SHP77 (cell line): ENCODE data around the gene PRDM16.
A peak's percentile ranks its signal among the peaks of the same experiment; 100 is the strongest.

ENCODE experiments used
- DNase-seq, 2 experiments: peaks; one replicate each; lab custom pipeline; 2025; lab: John Stamatoyannopoulos, UW

Gene PRDM16

DNA sequence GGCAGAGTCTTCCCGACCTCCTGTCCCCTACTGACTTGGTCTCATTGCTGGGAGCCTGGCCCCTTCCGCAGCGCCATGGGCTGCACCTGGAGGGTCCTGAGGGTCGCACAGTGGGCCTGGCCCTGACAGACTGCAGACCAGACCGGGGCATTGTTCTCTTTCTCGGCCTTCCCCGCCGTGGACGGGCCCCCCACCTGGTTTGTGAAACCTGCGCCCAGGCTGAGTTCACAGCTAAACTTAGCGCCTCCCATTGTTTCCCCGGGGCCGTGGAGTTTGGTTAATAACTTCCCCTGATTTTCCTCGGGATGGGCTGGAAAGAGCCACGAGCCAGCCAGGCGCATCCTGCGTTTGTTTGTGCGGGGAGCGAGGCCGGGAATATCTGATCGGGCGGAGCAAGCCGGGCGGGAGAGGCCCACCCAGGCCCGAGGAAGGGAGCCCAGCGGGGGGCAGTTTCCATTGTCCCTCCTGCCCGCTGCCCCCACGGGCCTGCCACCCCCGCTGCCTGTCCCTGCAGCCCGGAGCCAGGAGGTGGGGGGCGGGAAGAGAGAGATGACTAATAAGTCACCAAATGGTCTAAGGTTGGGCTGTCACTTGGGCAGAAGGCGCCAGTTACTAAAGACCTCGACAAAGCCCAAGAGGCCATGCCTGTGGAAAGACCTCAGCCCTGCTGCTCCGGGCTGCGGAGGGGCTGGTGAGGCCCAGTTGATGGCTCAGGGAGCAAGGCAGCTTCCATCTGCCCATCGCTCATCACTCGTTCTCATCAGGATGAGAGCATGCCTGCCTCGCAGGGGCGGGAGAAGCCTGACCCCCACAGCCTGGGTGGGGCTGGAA lies 346.5 kb downstream of the PRDM16 start:
- DNase-seq, result no peak

DNA sequence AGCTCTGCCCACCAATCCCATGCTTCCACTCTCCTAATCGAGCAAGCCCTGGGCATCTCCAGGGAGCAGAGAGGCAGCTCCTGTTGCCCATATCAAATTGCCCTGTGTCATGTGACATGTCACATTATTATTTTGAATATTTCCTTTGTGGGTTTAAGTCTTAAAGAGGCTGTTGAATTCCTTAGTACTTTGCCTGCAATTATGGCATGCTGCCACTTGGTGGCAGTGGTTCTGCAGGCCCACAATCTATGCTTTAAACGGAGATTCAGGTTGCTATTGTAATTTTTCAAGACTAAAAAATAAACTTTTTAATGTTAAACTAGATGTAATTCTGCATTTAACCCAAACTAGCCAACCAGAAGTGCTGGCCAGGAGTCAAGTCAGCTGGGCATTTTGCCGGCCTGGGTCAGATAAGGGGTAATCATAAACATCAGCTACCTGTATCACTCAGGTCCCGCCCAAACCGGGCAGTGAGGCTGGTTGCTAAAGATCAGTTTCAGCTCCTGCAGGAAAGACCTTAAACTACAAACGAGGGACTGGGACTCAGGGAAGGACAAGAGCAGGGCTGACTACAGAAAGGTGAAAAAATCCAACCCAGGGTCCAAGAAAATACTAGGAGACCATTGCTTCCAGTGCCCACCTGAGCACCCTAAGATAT lies 348.2 kb downstream of the PRDM16 start:
- no peak for DNase-seq

DNA sequence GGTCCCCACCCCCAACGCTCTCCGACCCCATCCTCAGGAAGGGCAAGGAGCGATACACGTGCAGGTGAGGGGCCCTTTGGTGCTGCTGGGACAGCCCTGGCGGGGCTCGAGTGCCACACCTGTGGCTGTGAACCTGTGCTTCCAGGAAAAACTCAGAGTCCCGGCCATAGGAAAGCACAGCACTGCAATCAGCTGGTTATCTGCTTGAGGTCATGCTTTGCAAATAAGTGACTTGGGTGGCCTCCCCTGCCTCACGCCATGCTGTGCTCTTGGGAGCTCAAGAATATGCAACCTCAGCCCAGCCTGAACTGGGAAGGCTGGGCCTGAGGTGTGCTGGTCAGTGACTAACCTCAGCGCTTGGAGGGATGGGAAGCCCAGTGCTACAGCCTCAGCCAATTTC lies 348.9 kb downstream of the PRDM16 start:
- DNase-seq, result no peak

DNA sequence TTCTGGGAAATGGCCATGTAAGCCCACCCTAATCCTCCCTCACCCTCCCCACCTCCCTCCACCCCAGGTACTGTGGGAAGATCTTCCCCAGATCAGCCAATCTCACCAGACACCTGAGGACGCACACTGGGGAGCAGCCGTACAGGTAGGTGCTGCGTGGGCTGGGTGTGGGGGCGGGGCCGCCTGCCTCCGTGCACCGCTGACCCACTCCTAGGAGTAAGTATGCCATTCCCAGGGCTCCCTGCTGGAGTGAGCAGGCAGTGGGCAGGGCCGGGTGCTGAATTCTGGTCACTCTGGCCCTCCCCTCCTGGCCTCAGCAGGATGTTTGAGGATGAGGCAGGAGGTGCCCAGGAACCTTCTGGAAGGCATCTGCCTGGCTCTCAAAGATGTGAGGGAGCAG lies 349.6 kb downstream of the PRDM16 start:
- DNase-seq, result no peak

DNA sequence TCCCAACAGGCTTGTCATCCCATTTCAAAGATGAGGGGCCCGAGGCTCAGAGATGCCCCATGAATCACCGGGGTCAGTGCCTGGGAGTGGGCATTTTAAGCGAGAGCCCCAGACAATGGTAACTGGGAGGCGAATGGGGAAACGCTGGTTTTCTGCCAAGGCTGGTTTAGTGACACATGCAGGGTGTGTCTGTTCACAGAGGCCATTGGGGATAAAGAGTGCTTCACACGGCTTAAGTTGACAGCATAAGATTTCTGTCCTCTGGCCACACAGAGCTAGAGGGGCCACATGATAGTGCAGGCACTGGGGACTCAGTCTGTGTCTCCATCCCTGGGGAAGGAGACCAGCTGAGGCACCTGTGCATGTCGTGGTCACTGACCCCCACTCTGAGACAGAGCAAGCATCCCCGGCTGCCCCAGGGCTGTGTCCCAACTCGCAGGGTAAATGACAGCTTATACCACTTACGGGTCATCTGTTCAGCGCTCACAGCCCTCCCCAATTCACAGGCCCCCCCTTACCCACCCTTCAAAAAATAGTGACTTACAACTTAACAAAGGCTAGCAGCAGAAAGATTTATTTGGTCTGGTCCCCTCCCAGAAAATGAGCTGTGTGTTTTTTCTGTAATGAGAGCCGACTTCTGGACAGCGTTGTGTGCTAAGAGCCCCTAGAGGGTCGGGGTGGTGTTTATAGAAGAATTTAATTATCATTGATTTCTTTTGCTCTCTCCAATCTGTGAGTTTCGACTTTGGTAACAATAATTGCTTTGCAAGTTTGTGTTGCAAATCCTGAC lies 350.6 kb downstream of the PRDM16 start:
- no peak for DNase-seq

DNA sequence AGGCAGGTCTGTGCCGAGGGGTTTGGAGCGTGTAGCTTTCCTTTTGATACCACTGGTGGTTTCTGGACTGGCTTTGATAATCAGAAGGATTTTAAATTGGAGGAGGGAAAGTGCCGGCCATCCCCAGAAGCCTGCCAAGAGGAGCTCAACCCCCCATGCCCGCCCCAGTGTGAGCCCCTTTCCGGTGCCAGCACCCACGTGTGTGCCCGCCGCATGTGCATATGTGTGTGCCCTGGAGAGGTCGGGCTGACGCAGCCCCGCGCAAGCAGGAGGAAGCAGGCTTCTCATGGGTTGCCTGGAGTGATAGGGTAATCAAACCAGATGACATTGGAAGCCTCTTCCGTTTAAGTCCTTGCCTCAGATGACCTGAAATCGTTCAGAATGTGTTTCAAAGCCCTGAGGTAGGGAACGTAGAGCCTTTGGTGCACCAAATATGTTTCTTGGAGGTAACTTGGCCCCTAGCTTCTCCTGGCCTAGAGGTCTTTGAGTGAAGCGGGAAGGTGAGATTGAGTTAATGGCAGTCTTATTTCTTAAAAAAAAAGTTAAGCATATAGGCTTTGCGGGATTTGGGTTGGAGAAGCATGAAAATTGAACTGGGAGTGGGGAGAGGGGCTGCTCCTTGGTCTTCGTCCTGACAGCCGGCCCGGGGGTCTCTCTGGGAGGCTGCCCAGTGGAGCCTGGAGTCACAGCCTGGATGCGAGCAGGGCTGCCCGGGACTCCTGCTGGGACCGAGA lies 351.4 kb downstream of the PRDM16 start:
- DNase-seq, result no peak

DNA sequence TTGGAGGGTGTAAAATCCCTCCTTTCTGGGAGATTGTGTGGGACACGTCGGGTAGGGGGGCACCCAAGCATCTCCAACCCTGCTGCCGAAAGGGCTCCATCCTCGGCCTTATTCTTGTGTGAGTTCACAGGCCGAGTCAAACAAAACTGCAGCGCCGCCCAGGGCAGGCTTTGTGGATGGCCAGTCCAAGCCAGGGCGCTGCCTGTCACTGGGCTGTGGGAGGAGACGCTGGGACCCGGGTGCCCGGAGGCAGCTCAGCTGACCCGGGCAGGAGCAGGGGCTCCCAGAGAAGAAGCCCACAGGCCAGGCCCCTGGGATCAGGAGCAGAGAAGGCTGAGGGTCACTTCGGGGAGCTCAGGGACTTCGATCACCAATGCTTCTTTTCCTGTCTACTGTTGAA lies 353.6 kb downstream of the PRDM16 start:
- DNase-seq, result no peak

DNA sequence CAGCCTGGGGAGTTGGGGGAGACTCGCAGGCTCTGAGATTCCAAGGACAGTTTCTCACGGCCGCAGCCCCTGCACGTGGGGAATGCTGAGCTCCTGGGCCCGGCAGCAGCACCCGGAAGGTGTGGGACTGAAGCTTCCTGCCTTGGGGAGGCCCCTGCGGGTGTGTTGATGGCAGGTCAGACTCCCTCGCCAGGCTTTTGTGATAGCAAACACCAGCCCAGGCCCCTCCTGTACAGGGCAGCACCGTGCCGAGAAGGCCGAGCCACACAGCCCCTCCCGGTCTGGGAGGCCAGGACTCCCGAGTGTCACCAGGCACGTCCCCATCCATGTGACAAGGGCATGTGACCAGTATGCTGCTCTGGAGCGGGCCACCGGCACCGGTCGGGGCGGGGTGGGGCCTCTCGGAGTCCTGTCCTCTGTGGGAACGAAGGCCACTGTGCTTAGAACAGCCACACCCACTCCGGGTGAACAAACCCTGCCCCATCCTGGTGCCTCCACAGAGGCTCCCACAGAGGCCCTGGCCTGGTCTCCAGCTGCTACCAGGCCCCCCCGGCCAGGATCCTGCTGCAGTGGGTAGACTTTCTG lies 354.3 kb downstream of the PRDM16 start:
- DNase-seq, result no peak

DNA sequence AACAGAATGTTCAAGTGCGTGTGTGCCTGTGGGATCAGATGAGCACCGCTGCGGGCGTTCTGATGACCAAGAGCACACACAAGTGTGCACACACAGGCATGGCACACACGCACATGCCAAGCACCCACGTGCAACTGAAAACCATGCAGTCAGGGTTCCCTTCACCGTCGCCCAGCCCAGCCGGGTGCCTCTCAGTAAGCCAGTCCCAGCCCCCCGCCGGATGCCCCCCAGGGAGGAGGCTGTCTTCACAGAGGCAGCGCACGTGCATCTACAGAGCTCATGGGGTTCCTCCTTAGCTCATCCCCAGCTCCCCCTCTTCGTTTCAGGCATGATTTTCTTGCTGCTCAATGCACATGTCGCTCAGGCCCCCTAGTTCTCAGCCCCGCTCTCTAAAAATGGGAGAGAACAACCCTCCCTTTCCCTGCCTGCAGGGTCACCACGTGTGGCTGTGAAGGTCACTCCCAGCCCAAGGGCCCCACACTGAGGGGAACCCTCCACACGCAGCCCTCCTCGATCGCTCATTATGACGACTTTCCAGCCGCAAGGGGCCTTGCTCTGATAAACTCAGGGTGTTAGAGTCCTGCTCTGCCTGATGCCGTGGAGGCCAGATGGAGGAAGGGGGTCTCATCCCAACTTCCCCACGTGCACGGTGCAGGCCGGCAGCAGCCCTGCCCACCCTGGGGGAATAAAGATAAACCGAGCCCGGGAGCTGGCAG lies 355.1 kb downstream of the PRDM16 start:
- no peak for DNase-seq

DNA sequence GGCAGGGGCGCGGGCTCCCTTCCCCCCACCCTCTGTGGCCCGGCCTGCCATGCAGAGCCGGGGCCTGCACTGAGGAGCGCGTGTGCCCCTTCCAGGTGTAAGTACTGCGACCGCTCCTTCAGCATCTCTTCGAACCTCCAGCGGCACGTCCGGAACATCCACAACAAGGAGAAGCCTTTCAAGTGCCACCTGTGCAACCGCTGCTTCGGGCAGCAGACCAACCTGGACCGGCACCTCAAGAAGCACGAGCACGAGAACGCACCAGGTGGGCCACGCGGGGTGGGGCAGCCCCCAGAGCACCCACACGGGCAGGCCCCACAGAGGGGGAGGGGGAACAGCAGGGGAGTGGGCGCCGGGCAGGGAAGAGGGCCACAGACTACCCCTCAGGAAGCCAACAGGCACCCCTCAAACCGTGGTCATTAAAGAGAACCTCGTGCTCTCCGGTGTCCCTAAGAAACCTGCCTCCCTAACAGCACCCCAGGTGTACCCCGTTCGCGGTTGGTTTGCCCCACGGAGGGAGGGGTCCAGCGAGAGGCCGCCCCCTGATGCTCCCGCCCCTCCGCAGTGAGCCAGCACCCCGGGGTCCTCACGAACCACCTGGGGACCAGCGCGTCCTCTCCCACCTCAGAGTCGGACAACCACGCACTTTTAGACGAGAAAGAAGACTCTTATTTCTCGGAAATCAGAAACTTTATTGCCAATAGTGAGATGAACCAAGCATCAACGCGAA lies 356.6 kb downstream of the PRDM16 start:
- DNase-seq, result no peak

DNA sequence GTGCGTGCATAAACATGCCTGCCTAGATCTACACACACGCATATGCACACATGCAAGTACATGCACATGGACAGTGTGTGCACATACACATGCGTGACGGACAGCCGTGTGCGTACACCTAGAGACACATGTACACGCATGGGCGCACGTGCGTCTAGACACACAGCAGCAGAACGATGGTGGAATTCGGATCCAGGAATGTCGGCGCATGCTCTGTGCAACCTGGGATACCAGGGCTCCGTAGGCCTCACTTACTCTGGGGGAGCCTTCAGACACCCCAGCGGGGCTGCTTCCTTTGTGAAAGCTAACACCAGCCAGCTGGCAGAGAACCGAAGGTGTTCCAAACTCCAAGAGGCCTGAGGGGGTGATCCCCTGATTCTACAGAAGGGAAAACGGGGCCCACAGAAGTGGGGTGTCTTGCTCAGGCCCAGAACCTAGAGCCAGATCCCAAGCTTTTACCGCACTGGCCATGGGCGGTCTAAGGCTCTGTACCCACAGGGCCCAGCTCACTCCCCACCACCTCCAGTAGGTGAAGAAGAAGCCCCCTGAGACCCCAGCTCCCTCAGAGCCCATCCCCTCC lies 358.0 kb downstream of the PRDM16 start:
- DNase-seq, result no peak

DNA sequence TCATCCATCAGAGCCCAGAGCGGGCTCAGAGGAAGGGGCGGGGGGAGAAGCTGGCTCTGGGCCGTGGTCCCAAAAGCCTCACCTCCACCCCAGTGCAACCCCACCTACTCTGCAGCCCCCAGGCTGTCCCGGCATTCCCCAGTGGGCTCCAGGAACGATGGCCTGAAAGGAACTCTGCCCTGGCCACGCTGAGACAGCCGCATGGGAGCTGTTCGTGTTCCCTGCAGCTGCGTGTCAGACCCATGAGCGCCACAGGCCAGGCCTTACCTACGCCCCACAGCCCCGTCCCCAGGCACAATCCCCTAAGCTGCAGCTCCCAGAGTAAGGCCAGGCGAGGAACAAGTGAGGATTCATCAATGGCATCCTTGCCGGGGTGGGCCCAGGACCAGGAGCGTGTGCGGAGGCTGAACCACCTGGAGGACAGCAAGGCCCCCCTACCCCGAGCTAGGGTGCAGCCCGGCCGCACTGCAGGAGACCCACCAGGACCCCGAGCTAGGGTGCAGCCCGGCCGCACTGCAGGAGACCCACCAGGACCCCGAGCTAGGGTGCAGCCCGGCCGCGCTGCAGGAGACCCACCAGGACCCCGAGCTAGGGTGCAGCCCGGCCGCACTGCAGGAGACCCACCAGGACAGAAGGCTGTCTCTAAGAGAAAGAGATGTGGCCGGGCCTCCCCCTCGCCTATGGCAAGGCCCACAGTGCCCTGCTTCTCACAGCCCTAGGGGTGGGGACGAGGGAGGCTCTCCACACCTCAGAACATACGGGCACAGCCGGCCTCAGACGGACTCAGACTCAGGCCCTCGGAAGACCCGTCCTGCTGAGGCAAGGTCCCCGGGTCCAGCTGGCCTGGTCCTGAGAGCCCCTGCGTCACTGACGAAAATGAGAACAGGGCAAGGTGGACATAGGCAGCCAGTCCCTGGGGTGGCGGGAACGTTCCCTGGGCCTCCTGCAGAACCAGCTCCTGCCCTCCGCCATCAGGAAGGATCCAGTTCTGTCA lies 359.0 kb downstream of the PRDM16 start:
- no peak for DNase-seq

DNA sequence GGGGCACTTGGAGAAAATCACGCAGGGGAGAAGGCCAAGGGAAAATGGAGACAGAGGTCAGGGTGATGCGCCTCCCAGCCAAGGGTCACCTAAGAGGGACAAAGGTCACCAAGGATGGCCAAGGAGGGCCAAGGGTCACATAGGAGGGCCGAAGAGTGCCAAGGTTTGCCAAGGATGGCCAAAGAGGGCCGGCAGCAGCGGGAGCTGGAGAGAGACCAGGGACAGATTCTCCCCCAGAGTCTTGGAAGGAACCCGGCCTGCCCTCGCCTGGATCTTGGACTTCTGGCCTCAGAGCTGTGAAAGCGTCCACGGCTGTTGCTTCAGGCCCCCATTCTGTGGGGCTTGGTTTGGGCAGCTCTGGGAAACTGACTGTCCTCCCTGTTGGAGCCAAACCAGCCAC lies 359.9 kb downstream of the PRDM16 start:
- no peak for DNase-seq

DNA sequence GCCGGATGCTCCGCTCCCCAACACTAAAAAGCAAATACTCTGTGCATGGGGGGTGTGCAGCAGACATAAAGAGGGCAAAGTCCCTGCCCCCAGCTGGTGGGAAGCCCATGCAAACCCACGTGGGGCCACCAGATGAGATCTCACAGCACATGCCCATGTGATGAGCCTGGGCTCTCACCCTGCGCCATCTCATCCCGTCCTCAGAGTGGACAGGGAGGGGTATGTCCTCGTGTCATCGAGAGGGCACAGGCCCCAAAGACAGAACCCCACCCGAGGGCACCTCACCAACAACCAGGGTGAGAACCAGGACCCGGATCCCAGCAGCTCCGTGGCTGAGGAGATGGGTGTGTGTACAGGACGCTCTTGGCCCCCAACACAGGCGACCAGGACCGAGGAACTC lies 360.3 kb downstream of the PRDM16 start:
- no peak for DNase-seq

DNA sequence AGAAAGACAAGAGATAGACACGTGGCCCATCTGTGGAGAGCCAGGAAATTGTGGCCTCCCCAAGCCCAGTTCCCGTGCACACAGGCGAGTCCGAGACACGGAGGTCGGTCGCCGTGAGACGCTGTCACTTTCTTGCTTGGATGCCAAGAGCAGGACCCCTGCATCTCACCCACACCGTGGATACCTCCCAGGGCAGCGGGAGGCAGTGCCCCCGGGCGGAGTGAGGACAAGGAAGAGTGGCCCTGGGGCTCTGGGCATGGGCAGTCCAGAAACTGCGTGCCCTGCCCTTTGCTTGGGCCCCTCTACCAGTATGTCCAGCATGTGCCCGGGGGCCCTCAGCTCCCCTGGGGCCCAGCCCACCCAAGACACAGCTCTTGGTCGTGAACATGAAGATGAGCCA lies 360.8 kb downstream of the PRDM16 start:
- no peak for DNase-seq

DNA sequence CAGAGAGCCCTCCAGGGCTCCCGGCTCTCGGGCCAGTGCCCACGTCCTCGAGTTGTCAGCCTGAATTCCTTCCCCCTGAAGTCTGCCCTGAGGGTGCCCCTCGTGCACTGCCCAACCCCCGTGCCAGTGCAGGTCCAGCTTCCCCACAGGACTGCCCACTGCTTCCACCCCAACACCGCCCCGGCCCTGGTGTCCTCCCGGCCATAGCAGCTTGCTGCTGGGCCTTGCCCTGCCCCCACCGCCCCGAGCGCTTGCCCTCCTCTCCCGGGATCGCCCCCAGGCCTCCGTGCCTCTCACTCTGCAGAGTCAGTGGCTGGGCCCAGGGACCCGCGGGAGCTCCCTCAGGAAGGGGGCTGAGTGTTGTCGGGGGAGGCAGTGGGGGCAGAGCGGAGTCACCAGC lies 361.4 kb downstream of the PRDM16 start:
- DNase-seq, result no peak

DNA sequence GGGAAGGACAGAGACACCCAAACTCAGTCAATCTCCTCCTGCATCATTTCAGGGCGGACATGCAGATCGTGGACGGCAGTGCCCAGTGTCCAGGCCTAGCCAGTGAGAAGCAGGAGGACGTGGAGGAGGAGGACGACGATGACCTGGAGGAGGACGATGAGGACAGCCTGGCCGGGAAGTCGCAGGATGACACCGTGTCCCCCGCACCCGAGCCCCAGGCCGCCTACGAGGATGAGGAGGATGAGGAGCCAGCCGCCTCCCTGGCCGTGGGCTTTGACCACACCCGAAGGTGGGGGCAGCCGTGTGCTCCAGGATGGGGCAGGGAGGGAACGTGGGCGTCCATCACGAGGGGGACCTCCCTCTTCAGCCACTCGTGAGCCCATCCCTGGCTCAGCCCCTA lies 361.8 kb downstream of the PRDM16 start:
- no peak for DNase-seq

DNA sequence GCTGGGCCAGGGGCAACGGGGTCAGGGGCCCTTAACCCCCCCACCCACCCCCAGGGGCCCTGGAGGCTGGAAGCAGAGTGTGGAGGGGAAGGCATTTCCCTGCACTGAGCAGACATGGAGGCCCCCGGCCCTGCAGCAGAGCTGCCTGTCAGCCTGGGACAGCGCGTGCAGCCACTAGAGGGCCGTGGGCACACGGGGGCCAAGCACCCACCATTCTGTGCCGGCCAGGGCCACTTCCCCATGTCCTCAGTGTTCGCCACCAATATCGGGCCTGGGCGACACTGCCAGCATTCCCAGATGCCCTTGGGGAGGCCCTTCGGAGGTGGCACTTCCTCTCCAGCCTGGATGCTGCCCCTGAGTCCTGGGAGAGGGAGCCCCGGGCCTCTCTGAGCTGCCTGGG lies 362.3 kb downstream of the PRDM16 start:
- DNase-seq, result peak in 1 of 2 experiments; percentile 6

DNA sequence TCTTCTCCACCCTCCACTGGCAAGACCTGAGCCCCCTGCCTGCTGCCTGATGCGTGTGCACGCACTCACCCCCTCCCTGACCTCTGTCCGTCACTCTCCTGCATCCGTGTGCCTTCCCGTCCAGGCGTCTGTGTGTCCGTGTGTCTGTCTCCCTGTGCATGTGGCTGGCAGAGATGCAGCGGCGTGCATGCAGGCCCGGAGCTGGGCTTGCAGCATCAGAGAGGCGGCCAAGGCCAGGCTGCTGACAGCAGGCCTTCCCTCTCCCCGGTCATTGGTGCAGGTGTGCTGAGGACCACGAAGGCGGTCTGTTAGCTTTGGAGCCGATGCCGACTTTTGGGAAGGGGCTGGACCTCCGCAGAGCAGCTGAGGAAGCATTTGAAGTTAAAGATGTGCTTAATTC lies 362.7 kb downstream of the PRDM16 start:
- no peak for DNase-seq
